Testis (tissue), 2 donors: Measurements from ENCODE around the gene ADM2.

Experiments
- POLR2A ChIP-seq: fragments of 450-650 bp; IDR thresholded peaks from one replicate; pipeline ENCODE4 v1.6.1; 2017; ENCODE audit warnings: antibody characterized with exemption, mild to moderate bottlenecking, moderate library complexity
- TF ChIP-seq, protein P1 (sequence below), 3 experiments: fragments of 450-650 bp in 2 of 3; fragments of 200-600 bp in 1 of 3; sonication (generic) in 1 of 3; IDR thresholded peaks; one replicate each; pipeline ENCODE4 v1.5.1; 2016 to 2019; ENCODE audit warnings: antibody characterized with exemption in 3 of 3, mild to moderate bottlenecking in 2 of 3, moderate library complexity in 1 of 3

- TF ChIP-seq, protein P1, sequence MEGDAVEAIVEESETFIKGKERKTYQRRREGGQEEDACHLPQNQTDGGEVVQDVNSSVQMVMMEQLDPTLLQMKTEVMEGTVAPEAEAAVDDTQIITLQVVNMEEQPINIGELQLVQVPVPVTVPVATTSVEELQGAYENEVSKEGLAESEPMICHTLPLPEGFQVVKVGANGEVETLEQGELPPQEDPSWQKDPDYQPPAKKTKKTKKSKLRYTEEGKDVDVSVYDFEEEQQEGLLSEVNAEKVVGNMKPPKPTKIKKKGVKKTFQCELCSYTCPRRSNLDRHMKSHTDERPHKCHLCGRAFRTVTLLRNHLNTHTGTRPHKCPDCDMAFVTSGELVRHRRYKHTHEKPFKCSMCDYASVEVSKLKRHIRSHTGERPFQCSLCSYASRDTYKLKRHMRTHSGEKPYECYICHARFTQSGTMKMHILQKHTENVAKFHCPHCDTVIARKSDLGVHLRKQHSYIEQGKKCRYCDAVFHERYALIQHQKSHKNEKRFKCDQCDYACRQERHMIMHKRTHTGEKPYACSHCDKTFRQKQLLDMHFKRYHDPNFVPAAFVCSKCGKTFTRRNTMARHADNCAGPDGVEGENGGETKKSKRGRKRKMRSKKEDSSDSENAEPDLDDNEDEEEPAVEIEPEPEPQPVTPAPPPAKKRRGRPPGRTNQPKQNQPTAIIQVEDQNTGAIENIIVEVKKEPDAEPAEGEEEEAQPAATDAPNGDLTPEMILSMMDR (IDR thresholded peaks at IDR 0.05), result no peak
- TF ChIP-seq POLR2A, result no peak
Measured at GRCh38 chr22:50529416-50529896, 48.1 kb downstream of the ADM2 start.
